WTC11 (cell line): ENCODE results near the gene MITF.

Source experiments
- ATF1 ChIP-seq: sonication (generic); formaldehyde crosslinking; IDR thresholded peaks from 2 replicates; pipeline ENCODE4 v1.8.1; 2023; ENCODE audit warnings: mild to moderate bottlenecking, moderate library complexity, missing genetic modification reagents
- CBFB ChIP-seq: sonication (generic); formaldehyde crosslinking; IDR thresholded peaks from 2 replicates; pipeline ENCODE4 v1.8.1; 2022; ENCODE audit warnings: mild to moderate bottlenecking, low read depth, missing genetic modification reagents
- E2F5 ChIP-seq: sonication (generic); formaldehyde crosslinking; IDR thresholded peaks from 2 replicates; pipeline ENCODE4 v1.8.1; 2022; ENCODE audit warnings: mild to moderate bottlenecking, moderate library complexity, missing genetic modification reagents
- MAX ChIP-seq: sonication (generic); formaldehyde crosslinking; IDR thresholded peaks from 2 replicates; pipeline ENCODE4 v1.8.0; 2022; ENCODE audit warnings: mild to moderate bottlenecking, missing genetic modification reagents
- TEAD4 ChIP-seq: sonication (generic); formaldehyde crosslinking; IDR thresholded peaks from 2 replicates; pipeline ENCODE4 v1.8.0; 2022; ENCODE audit warnings: mild to moderate bottlenecking, missing genetic modification reagents
- TP53 ChIP-seq: sonication (generic); formaldehyde crosslinking; IDR thresholded peaks from 2 replicates; pipeline ENCODE4 v1.8.1; 2023; ENCODE audit warnings: mild to moderate bottlenecking, missing genetic modification reagents
- TF ChIP-seq, protein P1 (sequence below): fragments of 200-600 bp; IDR thresholded peaks from 2 replicates; pipeline ENCODE4 v1.8.0; 2022; ENCODE audit warnings: antibody characterized with exemption
- TF ChIP-seq, protein P2 (sequence below): fragments of 250-450 bp; sonication (Bioruptor Pico); IDR thresholded peaks from 2 replicates; pipeline ENCODE4 v2.1.2; 2022; ENCODE audit warnings: mild to moderate bottlenecking, moderate library complexity
- TF ChIP-seq, protein P3 (sequence below): sonication (generic); formaldehyde crosslinking; IDR thresholded peaks from 2 replicates; pipeline ENCODE4 v1.8.1; 2023; ENCODE audit warnings: mild to moderate bottlenecking, missing genetic modification reagents, moderate library complexity

GRCh38 chr3:69865925-69866679 is 126.8 kb downstream of the MITF start:
- TF ChIP-seq, protein P1, sequence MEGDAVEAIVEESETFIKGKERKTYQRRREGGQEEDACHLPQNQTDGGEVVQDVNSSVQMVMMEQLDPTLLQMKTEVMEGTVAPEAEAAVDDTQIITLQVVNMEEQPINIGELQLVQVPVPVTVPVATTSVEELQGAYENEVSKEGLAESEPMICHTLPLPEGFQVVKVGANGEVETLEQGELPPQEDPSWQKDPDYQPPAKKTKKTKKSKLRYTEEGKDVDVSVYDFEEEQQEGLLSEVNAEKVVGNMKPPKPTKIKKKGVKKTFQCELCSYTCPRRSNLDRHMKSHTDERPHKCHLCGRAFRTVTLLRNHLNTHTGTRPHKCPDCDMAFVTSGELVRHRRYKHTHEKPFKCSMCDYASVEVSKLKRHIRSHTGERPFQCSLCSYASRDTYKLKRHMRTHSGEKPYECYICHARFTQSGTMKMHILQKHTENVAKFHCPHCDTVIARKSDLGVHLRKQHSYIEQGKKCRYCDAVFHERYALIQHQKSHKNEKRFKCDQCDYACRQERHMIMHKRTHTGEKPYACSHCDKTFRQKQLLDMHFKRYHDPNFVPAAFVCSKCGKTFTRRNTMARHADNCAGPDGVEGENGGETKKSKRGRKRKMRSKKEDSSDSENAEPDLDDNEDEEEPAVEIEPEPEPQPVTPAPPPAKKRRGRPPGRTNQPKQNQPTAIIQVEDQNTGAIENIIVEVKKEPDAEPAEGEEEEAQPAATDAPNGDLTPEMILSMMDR: no peak
- TF ChIP-seq CBFB (CRISPR knock-in tag) (no peak), E2F5 (CRISPR knock-in tag) (no peak), ATF1 (CRISPR knock-in tag) (no peak), TEAD4 (CRISPR knock-in tag) (no peak), MAX (no peak), TP53 (CRISPR knock-in tag) (no peak)
- TF ChIP-seq, protein P2, sequence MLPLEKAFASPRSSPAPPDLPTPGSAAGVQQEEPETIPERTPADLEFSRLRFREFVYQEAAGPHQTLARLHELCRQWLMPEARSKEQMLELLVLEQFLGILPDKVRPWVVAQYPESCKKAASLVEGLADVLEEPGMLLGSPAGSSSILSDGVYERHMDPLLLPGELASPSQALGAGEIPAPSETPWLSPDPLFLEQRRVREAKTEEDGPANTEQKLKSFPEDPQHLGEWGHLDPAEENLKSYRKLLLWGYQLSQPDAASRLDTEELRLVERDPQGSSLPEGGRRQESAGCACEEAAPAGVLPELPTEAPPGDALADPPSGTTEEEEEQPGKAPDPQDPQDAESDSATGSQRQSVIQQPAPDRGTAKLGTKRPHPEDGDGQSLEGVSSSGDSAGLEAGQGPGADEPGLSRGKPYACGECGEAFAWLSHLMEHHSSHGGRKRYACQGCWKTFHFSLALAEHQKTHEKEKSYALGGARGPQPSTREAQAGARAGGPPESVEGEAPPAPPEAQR: no peak
- TF ChIP-seq, protein P3, sequence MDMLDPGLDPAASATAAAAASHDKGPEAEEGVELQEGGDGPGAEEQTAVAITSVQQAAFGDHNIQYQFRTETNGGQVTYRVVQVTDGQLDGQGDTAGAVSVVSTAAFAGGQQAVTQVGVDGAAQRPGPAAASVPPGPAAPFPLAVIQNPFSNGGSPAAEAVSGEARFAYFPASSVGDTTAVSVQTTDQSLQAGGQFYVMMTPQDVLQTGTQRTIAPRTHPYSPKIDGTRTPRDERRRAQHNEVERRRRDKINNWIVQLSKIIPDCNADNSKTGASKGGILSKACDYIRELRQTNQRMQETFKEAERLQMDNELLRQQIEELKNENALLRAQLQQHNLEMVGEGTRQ (CRISPR knock-in tag): no peak
